Measurements from ENCODE around the gene FTO. TPM values are rescaled to one million over a fixed set of nuclear protein-coding genes. Genes with fewer than 3 reads are reported as not detected.

Gene FTO
- total RNA-seq, 1 experiment from 2014 or later: 57.4 TPM

DNA sequence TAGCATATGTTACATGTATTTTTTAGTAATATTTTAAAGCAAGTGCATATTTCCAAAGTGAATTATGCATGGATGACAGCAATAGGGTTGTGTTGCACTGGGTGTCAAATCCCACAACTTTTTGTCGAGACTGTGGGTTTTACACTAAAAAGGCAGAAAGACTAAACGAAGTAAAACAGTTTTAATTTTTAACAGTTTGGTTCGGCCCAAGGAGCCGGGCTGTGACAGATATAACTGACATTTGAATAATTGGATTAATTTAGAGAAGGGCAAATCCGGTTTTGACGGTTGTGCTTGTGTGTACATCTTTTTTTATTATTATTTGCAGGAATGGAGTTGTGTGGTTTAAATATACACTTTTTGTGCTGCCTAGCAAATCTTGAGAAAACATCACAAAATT is 263.6 kb downstream of the FTO start:
- Mint-ChIP-seq H3K27ac (no peak overlapping the region), H3K9me3 (no peaks in the 10 kb centered on the region), H3K36me3 (0 out of 2 replicates have a peak, but pooled peaks cover 3% of the 10 kb centered on the region)

GRCh38 chr16:53968454-53968853 is 264.5 kb downstream of the FTO start:
- Mint-ChIP-seq H3K9me3 (no peaks in the 10 kb centered on the region), H3K4me3 (no peak overlapping the region), H3K36me3 (0 out of 2 replicates have a peak, but pooled peaks cover 3% of the 10 kb centered on the region), H3K4me1 (peaks cover 10% of the 10 kb centered on the region), H3K27ac (no peak overlapping the region), H3K27me3 (ENCODE audit: low read depth) (no peaks in the 10 kb centered on the region)
- TF ChIP-seq ZNF219 (CRISPR knock-in tag; IDR thresholded peaks at IDR 0.05; ENCODE audit: borderline replicate concordance): no peak
- no peak for TF ChIP-seq NFATC4 (CRISPR knock-in tag; IDR thresholded peaks at IDR 0.05)
- TF ChIP-seq CBFB (CRISPR knock-in tag; IDR thresholded peaks at IDR 0.05; ENCODE audit: low read depth): no peak
- no peak for TF ChIP-seq MXD4 (CRISPR knock-in tag; IDR thresholded peaks at IDR 0.05; ENCODE audit: borderline replicate concordance)
- no peak for TF ChIP-seq CREB1 (CRISPR knock-in tag; IDR thresholded peaks at IDR 0.05)
- TF ChIP-seq NR3C1 (CRISPR knock-in tag; conservative IDR thresholded peaks at IDR 0.05; ENCODE audit: low read depth): no peak
- TF ChIP-seq NFYB (CRISPR knock-in tag; conservative IDR thresholded peaks at IDR 0.05; ENCODE audit: low read depth): no peak
- no peak for TF ChIP-seq NR2C2 (CRISPR knock-in tag; IDR thresholded peaks at IDR 0.05)
- TF ChIP-seq HMGA2 (CRISPR knock-in tag; IDR thresholded peaks at IDR 0.05): no peak
- no peak for TF ChIP-seq GTF2I (CRISPR knock-in tag; conservative IDR thresholded peaks at IDR 0.05)
- no peak for TF ChIP-seq PRRX2 (CRISPR knock-in tag; IDR thresholded peaks at IDR 0.05)
- TF ChIP-seq, protein P1, sequence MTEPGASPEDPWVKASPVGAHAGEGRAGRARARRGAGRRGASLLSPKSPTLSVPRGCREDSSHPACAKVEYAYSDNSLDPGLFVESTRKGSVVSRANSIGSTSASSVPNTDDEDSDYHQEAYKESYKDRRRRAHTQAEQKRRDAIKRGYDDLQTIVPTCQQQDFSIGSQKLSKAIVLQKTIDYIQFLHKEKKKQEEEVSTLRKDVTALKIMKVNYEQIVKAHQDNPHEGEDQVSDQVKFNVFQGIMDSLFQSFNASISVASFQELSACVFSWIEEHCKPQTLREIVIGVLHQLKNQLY (CRISPR knock-in tag; IDR thresholded peaks at IDR 0.05): no peak
- TF ChIP-seq EMX1 (CRISPR knock-in tag; IDR thresholded peaks at IDR 0.05): no peak
- TF ChIP-seq TEAD1 (CRISPR knock-in tag; IDR thresholded peaks at IDR 0.05): no peak
- TF ChIP-seq, protein P2, sequence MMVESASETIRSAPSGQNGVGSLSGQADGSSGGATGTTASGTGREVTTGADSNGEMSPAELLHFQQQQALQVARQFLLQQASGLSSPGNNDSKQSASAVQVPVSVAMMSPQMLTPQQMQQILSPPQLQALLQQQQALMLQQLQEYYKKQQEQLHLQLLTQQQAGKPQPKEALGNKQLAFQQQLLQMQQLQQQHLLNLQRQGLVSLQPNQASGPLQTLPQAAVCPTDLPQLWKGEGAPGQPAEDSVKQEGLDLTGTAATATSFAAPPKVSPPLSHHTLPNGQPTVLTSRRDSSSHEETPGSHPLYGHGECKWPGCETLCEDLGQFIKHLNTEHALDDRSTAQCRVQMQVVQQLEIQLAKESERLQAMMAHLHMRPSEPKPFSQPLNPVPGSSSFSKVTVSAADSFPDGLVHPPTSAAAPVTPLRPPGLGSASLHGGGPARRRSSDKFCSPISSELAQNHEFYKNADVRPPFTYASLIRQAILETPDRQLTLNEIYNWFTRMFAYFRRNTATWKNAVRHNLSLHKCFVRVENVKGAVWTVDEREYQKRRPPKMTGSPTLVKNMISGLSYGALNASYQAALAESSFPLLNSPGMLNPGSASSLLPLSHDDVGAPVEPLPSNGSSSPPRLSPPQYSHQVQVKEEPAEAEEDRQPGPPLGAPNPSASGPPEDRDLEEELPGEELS (CRISPR knock-in tag; IDR thresholded peaks at IDR 0.05): no peak
- TF ChIP-seq, protein P3, sequence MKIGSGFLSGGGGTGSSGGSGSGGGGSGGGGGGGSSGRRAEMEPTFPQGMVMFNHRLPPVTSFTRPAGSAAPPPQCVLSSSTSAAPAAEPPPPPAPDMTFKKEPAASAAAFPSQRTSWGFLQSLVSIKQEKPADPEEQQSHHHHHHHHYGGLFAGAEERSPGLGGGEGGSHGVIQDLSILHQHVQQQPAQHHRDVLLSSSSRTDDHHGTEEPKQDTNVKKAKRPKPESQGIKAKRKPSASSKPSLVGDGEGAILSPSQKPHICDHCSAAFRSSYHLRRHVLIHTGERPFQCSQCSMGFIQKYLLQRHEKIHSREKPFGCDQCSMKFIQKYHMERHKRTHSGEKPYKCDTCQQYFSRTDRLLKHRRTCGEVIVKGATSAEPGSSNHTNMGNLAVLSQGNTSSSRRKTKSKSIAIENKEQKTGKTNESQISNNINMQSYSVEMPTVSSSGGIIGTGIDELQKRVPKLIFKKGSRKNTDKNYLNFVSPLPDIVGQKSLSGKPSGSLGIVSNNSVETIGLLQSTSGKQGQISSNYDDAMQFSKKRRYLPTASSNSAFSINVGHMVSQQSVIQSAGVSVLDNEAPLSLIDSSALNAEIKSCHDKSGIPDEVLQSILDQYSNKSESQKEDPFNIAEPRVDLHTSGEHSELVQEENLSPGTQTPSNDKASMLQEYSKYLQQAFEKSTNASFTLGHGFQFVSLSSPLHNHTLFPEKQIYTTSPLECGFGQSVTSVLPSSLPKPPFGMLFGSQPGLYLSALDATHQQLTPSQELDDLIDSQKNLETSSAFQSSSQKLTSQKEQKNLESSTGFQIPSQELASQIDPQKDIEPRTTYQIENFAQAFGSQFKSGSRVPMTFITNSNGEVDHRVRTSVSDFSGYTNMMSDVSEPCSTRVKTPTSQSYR (CRISPR knock-in tag; IDR thresholded peaks at IDR 0.05): no peak
- TF ChIP-seq, protein P4, sequence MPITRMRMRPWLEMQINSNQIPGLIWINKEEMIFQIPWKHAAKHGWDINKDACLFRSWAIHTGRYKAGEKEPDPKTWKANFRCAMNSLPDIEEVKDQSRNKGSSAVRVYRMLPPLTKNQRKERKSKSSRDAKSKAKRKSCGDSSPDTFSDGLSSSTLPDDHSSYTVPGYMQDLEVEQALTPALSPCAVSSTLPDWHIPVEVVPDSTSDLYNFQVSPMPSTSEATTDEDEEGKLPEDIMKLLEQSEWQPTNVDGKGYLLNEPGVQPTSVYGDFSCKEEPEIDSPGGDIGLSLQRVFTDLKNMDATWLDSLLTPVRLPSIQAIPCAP (CRISPR knock-in tag; IDR thresholded peaks at IDR 0.05): no peak
- TF ChIP-seq, protein P5, sequence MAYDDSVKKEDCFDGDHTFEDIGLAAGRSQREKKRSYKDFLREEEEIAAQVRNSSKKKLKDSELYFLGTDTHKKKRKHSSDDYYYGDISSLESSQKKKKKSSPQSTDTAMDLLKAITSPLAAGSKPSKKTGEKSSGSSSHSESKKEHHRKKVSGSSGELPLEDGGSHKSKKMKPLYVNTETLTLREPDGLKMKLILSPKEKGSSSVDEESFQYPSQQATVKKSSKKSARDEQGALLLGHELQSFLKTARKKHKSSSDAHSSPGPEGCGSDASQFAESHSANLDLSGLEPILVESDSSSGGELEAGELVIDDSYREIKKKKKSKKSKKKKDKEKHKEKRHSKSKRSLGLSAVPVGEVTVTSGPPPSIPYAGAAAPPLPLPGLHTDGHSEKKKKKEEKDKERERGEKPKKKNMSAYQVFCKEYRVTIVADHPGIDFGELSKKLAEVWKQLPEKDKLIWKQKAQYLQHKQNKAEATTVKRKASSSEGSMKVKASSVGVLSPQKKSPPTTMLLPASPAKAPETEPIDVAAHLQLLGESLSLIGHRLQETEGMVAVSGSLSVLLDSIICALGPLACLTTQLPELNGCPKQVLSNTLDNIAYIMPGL (CRISPR knock-in tag; IDR thresholded peaks at IDR 0.05): no peak
- TF ChIP-seq AFF4 (CRISPR knock-in tag; IDR thresholded peaks at IDR 0.05; ENCODE audit: borderline replicate concordance): no peak
- no peak for TF ChIP-seq AR (CRISPR knock-in tag; IDR thresholded peaks at IDR 0.05)
- ChIA-PET POLR2A (no interaction called here), CTCF (no interaction called here)
- DNase-seq (ENCODE audit: low spot score) (no peak), ATAC-seq (no peak)

More for the DNA sequence above, 263.6 kb downstream of the FTO start:
- no peak for ATAC-seq
- no peak for DNase-seq (ENCODE audit: low spot score)
- POLR2A ChIA-PET: no interaction called here
- Mint-ChIP-seq H3K27me3 (ENCODE audit: low read depth) (no peaks in the 10 kb centered on the region), H3K4me1 (peaks cover 11% of the 10 kb centered on the region), H3K4me3 (no peak overlapping the region)
- TF ChIP-seq NR2C2 (CRISPR knock-in tag; IDR thresholded peaks at IDR 0.05) (no peak), SP1 (CRISPR knock-in tag; conservative IDR thresholded peaks at IDR 0.05) (no peak), NR1H2 (CRISPR knock-in tag; IDR thresholded peaks at IDR 0.05) (no peak), CREM (CRISPR knock-in tag; IDR thresholded peaks at IDR 0.05) (no peak)
- CTCF ChIA-PET: no interaction called here
